ENCODE results near the gene CREB5. TPM values are rescaled to one million over a fixed set of nuclear protein-coding genes. Genes with fewer than 3 reads are reported as not detected.

Gene CREB5
- total and polyA plus RNA-seq, 9 donors = 0.71 to 15.0 (median 2.7) TPM

DNA sequence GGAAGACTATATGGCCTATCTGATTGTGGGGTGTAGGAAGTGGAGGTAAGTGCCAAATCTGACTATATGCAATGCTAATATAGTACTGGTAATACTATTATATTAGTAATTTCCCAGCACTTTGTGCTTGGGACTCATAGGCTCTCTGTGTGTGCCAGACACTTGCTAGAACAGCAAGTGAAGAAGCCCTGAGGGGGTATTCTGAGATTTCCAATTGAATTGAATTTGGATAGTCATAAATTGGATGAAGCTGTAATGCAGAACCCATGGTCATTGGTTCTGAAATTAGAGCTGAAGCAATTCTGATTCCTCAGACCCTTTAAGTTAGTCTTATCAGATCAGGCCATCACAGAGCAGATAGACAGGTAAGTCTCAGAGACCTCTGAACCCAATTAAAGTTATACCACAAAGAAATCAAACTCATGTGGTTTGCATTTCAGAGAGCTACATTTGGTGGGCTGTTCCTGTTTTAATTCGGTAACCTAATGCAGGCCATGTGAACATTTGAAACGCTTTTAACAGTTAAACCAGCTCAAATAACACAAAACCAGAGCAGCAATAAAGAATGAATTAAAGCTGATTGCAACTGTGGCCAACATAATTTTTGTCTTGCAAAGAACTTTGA is 179.5 kb downstream of the CREB5 start:
- no peaks in the 10 kb centered on the region for H3K36me3 ChIP-seq
- no peaks in the 10 kb centered on the region for H3K4me1 ChIP-seq (ENCODE audit: insufficient read depth)
- no peaks in the 10 kb centered on the region for H3K9me3 ChIP-seq
- TF ChIP-seq, protein P1, sequence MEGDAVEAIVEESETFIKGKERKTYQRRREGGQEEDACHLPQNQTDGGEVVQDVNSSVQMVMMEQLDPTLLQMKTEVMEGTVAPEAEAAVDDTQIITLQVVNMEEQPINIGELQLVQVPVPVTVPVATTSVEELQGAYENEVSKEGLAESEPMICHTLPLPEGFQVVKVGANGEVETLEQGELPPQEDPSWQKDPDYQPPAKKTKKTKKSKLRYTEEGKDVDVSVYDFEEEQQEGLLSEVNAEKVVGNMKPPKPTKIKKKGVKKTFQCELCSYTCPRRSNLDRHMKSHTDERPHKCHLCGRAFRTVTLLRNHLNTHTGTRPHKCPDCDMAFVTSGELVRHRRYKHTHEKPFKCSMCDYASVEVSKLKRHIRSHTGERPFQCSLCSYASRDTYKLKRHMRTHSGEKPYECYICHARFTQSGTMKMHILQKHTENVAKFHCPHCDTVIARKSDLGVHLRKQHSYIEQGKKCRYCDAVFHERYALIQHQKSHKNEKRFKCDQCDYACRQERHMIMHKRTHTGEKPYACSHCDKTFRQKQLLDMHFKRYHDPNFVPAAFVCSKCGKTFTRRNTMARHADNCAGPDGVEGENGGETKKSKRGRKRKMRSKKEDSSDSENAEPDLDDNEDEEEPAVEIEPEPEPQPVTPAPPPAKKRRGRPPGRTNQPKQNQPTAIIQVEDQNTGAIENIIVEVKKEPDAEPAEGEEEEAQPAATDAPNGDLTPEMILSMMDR (IDR thresholded peaks at IDR 0.05) = no peak
- TF ChIP-seq POLR2A (IDR thresholded peaks at IDR 0.05) (no peak), EP300 (IDR thresholded peaks at IDR 0.05) (no peak)
- H3K27me3 ChIP-seq = no peaks in the 10 kb centered on the region
- intact Hi-C loops (cut with DNase I) = no loop called here
- DNase-seq = no peak
- 76 to 86% (median 79%) methylated on average over 2 of the region's 2 CpGs for WGBS, 3 donors
- no peak overlapping the region for H3K4me3 ChIP-seq
- no peak overlapping the region for H3K27ac ChIP-seq

DNA sequence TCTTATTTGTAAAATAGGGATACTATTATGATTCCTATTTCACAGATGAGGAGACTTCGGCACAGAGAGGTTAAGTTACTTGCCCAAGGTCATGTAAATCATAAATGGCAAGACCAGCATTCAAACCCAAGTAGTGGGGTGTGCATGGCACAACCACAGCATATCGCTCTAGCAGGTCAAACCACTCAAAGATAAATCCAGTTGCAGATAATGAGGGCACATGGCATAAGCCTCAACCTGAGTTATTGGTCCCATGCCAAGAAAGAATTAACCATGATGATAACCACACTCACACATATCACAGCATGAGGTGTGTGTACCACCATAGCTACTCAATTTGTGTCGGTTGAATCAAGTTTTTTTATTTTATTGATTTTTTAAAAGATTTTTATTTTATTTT is 180.5 kb downstream of the CREB5 start:
- DNase-seq = no peak
- 92 to 95% (median 95%) methylated on average over 3 of the region's 3 CpGs for WGBS, 3 donors
- no peak overlapping the region for H3K4me3 ChIP-seq
- no peaks in the 10 kb centered on the region for H3K9me3 ChIP-seq
- H3K4me1 ChIP-seq (ENCODE audit: insufficient read depth) = no peaks in the 10 kb centered on the region
- no peak overlapping the region for H3K27ac ChIP-seq
- no peak for TF ChIP-seq POLR2A (IDR thresholded peaks at IDR 0.05)
- TF ChIP-seq, protein P1 (IDR thresholded peaks at IDR 0.05) = no peak
- no peak for TF ChIP-seq EP300 (IDR thresholded peaks at IDR 0.05)
- H3K27me3 ChIP-seq = no peaks in the 10 kb centered on the region
- H3K36me3 ChIP-seq = no peaks in the 10 kb centered on the region
- intact Hi-C loops (cut with DNase I) = no loop called here

DNA sequence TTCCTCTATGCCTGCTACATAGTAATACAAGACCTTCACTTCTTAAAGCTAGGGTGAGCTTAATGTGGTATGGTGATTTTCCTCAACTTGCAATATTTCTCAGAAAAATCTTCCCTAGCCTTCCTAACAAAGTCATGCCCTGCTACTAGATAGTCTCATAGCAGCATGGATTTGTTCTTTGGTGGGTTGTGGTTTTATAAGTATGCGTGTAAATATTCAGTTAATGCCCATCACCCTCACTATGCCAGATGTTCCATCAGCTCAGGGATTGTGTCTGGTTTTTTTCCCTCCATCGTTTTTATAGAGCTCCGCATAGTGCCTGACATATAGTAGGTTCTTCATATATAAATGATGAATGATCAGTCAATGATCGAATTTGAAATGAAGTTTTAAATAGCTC is 182.8 kb downstream of the CREB5 start:
- H3K4me1 ChIP-seq (ENCODE audit: insufficient read depth) = no peaks in the 10 kb centered on the region
- no peak for DNase-seq
- no peak overlapping the region for H3K4me3 ChIP-seq
- TF ChIP-seq EP300 (IDR thresholded peaks at IDR 0.05) = no peak
- no peaks in the 10 kb centered on the region for H3K36me3 ChIP-seq
- intact Hi-C loops (cut with DNase I) = loop anchor here in 1 of 4 donors (5.0 kb wide), 1 partner anchor 1198 kb away; no protein-coding TSS in a partner anchor
- no peaks in the 10 kb centered on the region for H3K27me3 ChIP-seq
- WGBS, 3 donors = 80 to 98% (median 85%) methylated on average over 4 of the region's 4 CpGs
- no peaks in the 10 kb centered on the region for H3K9me3 ChIP-seq
- H3K27ac ChIP-seq = no peak overlapping the region

DNA sequence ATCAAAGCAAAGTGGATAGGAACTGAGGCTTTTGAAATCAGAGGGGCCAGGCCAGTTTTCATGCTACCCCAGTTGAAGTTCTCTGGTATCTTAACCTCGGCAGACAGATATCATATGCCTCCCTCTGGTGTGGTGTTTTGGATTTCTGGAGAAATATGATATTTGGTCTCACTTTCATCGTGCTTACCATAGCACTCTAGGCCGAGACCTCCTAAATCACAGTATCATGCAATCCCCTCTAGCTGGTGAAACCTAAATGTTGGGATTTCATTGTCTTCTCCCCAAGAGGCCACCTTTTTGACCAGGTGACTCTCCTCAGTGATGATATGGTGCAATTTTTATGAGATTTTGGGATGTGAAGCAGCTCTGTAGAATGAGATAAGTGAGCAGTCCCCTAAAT is 183.5 kb downstream of the CREB5 start:
- intact Hi-C loops (cut with DNase I) = loop anchor here in 1 of 4 donors (5.0 kb wide), 1 partner anchor 1198 kb away; no protein-coding TSS in a partner anchor
- no peak for TF ChIP-seq EP300 (IDR thresholded peaks at IDR 0.05)
- TF ChIP-seq, protein P1 (IDR thresholded peaks at IDR 0.05) = no peak
- TF ChIP-seq POLR2A (IDR thresholded peaks at IDR 0.05) = no peak
- 69 to 82% (median 79%) methylated on average over 3 of the region's 3 CpGs for WGBS, 3 donors
- Histone ChIP-seq H3K36me3 (no peaks in the 10 kb centered on the region), H3K27me3 (no peaks in the 10 kb centered on the region), H3K9me3 (no peaks in the 10 kb centered on the region), H3K27ac (no peak overlapping the region), H3K4me1 (ENCODE audit: insufficient read depth) (no peaks in the 10 kb centered on the region), H3K4me3 (no peak overlapping the region)
- no peak for DNase-seq

DNA sequence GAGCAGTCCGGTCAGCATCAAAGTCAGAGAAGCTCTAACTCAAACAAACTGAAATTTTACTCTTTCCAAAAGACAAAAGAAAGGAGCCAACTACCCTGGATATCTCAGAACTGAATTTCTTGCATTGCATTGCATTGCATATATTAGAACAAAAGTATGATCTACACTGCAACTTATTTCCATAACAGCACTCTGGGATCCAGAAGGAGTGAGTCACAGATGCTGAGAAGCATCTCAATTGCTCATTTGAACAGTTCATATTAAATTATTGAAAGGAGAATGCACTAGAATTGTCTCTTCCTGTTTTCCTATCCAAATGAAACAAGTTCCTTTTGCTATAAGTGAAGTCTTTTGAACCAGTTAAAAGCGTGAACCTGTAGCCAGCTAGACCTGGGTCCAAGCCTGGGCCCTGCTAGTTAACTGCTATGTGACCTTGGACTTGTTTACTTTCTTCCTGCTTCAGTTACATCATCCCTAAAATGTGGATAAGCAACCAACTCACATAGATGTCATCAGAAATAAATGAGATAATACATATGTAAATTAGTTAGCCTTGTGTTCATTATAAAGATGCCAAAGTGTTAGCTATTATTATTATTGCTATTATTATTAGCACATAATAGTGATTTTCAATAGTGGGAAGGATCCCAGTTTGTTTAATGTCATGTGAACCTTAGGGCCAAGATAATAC is 184.1 kb downstream of the CREB5 start:
- no peak overlapping the region for H3K27ac ChIP-seq
- no peaks in the 10 kb centered on the region for H3K36me3 ChIP-seq
- TF ChIP-seq EP300 (IDR thresholded peaks at IDR 0.05) (no peak), POLR2A (IDR thresholded peaks at IDR 0.05) (no peak)
- TF ChIP-seq, protein P1 (IDR thresholded peaks at IDR 0.05) = no peak
- H3K9me3 ChIP-seq = no peaks in the 10 kb centered on the region
- DNase-seq = no peak
- no peaks in the 10 kb centered on the region for H3K27me3 ChIP-seq
- H3K4me3 ChIP-seq = no peak overlapping the region
- intact Hi-C loops (cut with DNase I) = loop anchor here in 1 of 4 donors (5.0 kb wide), 1 partner anchor 1199 kb away; no protein-coding TSS in a partner anchor
- H3K4me1 ChIP-seq (ENCODE audit: insufficient read depth) = no peaks in the 10 kb centered on the region
- 71 to 83% (median 75%) methylated on average over 2 of the region's 2 CpGs for WGBS, 3 donors

Measured in ovary (tissue), 9 donors.